HG02571 (cell line): ENCODE measurements around the gene PRR20E.
"Not testable (repeated sequence)": the region's sequence is repeated elsewhere in the genome, so short reads cannot be mapped to it uniquely, and the experiment has no call there.

ENCODE experiments used
- ATAC-seq: cut with Tn5 transposase; IDR thresholded peaks from one replicate; pipeline ENCODE4 v1.9.1; 2021; ENCODE audit warnings: mild to moderate bottlenecking, moderate library complexity; ENCODE audit not compliant: unreplicated experiment

The PRR20E gene

GRCh38 chr13:57166897-57167296 is at the start of gene PRR20E:
TSS of gene PRR20E (plus strand) at chr13:57167197. CDS start at chr13:57167584, 387 bp downstream.
- ATAC-seq = not testable (repeated sequence)

DNA sequence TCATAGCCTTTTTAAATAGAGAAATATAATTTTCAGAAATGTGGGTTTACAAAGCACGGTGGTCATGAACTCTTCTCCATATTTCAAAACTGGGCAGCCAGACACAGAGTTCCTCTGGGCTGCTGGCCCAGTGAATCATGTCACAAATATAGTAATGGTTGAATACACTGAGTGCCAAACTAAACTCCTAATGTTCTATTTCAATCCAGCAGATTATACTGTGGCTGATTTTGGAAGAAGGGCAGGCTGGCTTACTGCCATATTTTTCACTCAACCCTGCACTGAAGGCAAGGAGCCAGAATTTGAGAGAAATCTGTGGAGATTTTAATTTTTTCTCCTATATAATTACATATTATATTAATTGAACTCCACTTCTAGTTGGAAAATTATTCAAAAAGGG is 43.3 kb upstream of the PRR20E start:
- no peak for ATAC-seq

DNA sequence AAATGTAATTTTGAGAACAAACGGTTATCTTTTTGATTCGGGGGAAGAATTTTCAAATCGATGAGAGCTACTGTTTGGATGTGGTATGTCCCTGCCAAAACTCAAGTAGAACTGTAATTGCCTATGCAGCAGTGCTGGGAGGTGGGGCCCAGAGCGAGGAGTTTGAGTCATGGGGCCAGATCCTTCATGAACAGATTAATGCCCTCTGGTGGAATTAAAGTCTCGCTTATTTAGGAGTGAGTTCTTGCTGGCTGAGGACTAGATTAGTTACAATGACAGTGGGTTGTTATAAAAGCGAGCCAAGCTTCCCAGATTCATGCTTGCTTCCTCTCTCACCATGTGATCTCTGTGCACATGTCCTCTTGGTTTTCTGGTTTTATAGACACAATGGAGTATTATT is 38.1 kb upstream of the PRR20E start:
- ATAC-seq = no peak

GRCh38 chr13:57136093-57136492 is 30.9 kb upstream of the PRR20E start:
- no peak for ATAC-seq

DNA sequence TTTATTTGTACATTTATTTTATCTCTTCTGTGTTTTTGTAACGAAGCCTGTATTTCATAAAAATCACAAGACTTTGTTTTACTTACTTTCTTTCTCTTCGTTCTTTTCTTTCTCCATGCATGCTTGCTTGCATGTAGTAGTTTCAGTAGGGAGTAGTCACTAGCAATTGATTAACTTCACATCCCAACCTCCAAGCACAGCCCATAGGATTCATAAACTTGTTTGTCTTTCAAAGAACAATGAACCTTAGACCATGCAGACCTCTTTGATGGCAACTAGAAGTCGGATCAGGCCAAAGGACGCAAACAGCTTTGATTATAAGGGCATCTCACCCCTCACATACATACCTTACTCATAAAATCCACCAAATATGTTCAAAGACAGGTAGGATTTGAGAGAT is 29.4 kb upstream of the PRR20E start:
- ATAC-seq = no peak

DNA sequence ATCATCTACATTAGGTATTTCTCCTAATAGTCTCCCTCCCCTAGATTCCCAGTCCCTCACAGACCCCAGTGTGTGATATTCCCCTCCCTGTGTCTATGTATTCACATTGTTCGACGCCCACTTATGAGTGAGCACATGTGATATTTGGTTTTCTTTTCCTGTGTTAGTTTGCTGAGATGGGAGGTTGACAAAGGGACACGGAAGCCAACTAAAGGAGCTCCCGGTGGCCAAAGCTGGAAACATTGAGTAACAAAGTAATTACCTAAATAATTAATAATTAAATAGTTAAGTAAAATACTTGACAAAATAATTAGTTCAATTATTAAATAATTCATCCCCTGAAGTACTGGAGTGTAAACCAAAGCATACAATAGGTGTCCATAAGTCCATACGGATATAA is 28.0 kb upstream of the PRR20E start:
- no peak for ATAC-seq

DNA sequence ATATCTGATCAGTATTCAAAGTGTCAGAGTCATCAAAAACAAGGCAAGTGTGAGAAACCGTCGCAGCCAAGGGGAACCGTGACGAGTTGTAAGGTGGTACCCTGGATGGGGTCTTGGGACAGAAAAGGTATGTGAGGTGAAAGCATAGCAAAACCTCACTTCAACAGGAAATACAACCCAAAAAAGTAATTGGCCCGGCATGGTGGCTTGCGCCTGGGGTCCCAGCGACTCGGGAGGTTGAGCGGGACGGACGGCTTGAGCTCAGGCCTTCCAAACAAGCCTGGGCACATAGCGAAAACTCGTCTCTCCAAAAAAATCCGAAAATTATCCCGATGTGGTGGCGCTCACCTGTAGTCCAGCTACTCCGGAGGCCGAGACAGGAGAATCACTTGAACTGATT is 27.2 kb upstream of the PRR20E start:
- not testable (repeated sequence) for ATAC-seq

GRCh38 chr13:57140235-57140968 is 26.6 kb upstream of the PRR20E start, which contains the start of gene PRR20A:
TSS of gene PRR20A (plus strand) at chr13:57140918. CDS start at chr13:57141305, 387 bp downstream.
- not testable (repeated sequence) for ATAC-seq

GRCh38 chr13:57147188-57147587 is 19.8 kb upstream of the PRR20E start, which contains the start of gene PRR20B:
TSS of gene PRR20B (plus strand) at chr13:57147488. CDS start at chr13:57147875, 387 bp downstream.
- ATAC-seq = not testable (repeated sequence)

DNA sequence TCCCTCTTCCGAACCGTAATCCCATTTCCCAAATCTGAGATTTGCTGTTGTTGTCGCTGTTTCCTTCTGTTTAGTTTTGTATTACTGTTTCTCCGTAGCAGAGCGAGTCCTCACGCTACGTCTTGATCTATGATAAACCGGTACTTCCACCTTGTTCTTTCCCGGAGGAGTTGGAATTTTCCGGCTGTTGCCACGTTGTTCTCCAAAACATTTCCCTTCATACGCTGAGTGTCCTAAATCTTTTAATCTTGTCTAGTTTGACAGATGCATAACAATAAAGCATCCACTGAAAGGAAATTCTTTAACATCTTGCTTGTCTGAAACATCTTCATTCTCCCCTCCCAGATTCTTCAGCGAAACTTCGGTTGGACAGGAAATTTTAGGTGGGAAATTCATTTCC is 18.9 kb upstream of the PRR20E start:
- ATAC-seq = not testable (repeated sequence)

- ATAC-seq = not testable (repeated sequence)
Observed at GRCh38 chr13:57153761-57154160, 13.2 kb upstream of the PRR20E start, which contains the start of gene PRR20C. TSS of gene PRR20C (plus strand) at chr13:57154061. CDS start at chr13:57154448, 387 bp downstream.

DNA sequence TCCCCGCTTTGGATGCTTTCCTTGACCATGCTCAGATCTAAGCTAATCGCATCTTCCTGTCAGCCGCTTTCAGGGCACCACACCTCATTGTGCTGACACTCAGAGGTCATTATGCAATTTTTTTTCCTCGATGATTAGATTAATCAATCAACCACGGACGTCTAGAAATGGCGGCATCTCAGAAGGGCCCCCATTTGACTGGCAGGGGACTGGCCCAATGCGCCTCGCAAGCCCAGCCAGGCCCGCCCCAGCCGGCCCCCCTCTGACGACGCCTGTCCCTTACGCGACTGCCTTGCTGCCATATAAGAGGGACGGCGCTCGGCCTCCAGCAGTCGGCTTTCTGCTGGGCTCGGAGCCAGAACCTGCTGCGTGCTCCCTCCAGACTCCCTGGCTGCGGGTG is 6.7 kb upstream of the PRR20E start, which contains the start of gene PRR20D:
Gene PRR20D (plus strand): TSS at position 301 of the 400 bp plus-strand sequence. CDS start 387 bp downstream, outside the sequence.
- not testable (repeated sequence) for ATAC-seq

GRCh38 chr13:57191667-57192066 is 24.7 kb downstream of the PRR20E start:
- no peak for ATAC-seq

DNA sequence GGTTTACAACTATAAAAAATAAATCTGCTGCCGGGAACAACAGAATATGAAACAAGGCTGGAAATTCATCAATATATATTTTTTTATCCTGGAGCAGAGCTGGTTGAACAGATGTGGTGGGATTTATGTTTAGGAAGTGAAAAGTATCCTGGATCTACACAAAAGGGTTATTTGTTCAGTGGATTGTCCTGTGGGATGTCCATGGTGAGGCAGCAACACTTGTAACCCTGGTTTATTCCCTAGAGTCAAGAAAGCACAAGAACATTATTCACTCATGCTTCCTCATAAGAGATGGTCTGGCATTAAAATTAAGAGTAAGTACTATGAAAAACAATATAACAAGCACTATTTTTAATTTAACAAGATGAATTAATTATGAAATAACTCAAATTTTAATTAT is 46.0 kb downstream of the PRR20E start:
- ATAC-seq = no peak
